NCI-H1436 (cell line): Measurements from ENCODE around the gene UROC1.

Experiments used
- DNase-seq: peaks from one replicate; lab custom pipeline; 2025; lab: John Stamatoyannopoulos, UW

Gene UROC1

GRCh38 chr3:126439968-126440708 lies 77.4 kb downstream of the UROC1 start:
- DNase-seq: no peak

DNA sequence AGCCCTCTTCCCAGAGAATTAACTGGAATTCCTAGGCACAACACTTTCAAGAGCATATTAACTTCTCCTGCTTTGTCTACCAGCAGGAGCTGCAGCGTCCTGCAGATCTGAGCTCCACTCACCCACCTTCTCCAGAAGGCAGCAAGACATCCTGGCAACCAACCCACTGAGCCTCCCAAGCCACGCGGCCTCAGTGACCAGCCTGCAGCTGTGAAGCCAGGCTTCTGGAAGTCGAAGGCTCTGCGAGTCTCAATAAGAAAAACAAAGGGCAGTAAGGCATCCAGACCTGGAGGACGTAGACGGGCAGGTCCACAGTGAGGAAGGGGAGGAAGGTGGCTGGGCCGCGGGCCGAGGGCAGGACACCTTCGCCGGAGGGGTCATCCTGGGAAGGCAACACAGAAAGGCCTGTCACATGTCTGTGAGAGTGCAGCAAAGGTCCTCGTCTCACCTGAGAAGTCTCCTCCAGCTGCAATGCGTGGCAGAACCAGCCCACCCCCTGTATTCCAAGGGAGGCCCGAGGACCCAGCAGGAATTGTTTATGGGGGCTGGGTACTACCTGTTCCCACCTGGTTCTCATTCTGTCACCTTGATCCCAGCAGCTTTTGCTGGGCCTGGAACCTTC lies 78.1 kb downstream of the UROC1 start:
- no peak for DNase-seq

DNA sequence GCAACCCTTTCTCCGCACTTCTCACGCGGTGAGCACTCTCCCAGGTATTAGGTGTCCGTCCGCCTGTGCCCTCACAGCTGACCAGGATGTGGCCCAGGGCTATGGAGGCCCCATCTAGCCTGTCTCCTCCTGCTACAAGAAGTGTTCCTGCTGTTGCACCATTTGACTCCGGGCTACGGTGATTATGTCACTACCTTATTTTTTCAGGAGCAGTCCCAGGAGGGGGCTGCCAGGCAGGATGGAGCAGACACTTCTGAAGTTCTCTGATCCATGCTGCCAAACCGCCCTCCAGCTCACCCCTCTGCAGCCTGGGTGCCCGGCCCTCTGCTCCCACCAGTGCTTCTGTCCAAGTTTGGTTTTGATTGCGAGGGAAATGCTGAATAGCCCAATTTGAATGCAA lies 78.8 kb downstream of the UROC1 start:
- DNase-seq: no peak

- DNase-seq: no peak
These were observed 79.4 kb downstream of the UROC1 start for GRCh38 chr3:126438186-126438585.

GRCh38 chr3:126436826-126437717 lies 80.5 kb downstream of the UROC1 start:
- no peak for DNase-seq

GRCh38 chr3:126435456-126436315 lies 81.9 kb downstream of the UROC1 start:
- no peak for DNase-seq

- no peak for DNase-seq
These were observed 82.6 kb downstream of the UROC1 start for GRCh38 chr3:126434931-126435411.

DNA sequence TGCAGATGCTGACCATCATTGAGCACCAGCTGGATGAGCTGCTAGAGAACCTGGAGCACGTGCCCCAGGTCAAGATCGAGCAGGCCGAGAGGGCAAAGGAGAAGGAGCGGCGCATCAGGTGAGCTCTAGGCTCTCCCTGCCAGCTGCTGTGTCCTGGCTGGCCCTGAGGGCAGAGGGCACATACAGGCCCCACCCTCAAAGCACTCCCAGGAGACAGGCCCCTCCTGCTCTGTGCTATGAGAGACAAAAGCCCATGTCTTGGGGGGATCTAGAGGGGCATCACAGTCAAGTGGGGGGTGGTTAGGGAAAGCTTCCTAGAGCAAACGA lies 83.3 kb downstream of the UROC1 start:
- DNase-seq: no peak

DNA sequence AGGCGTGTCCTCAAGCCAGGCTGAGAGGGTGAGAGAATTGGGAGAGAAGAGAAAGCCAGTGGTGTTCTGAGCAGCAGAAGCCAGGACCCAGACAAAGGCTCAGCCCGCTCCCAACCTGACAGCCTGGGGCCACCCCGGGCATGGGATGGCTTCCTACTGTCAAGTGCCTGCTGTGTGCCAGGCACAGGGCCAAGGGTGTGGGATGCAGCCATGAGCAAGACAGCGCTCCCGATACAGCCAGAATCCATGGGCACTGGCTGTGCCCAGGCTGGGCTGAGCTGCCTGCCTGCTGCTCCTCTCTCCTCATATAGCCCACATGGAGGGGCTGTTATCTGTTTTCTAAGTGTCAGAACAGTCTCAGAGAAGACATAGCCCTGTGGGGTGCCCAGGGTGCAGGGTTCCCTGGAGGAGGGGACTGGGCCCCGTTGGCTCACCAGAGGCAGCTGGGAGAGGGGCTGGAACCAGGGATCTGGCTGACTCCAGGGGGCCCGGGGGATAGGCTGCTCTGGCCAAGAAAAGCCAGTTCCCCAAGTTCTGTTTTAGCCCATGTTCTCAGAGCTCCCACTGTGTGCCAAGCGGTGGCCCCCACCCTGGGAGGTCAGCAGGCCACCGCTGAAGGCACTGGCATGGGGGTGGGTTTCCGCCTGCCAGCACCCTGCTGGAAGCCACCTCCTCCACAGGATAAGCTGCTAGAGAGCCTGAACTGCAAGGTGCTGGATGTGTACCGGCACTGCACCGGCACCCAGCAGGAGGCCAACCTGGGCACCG lies 83.9 kb downstream of the UROC1 start:
- no peak for DNase-seq

GRCh38 chr3:126433105-126433430 lies 84.5 kb downstream of the UROC1 start:
- DNase-seq: no peak

GRCh38 chr3:126432361-126433104 lies 85.0 kb downstream of the UROC1 start:
- DNase-seq: no peak
